D721Med (cell line): ENCODE data around the gene BTBD1.

Source experiments
- DNase-seq: peaks from one replicate; pipeline ENCODE4 v3.0.0; 2011; ENCODE audit warnings: low spot score; ENCODE audit not compliant: insufficient read length
- FAIRE-seq: peaks from 2 replicates; lab custom pipeline; 2011; peaks lifted over from hg19 to GRCh38; lab: Jason Lieb, UNC
- CTCF ChIP-seq: IDR thresholded peaks from 2 replicates; pipeline ENCODE4 v1.5.1; 2012; ENCODE audit warnings: mild to moderate bottlenecking, control low read depth; ENCODE audit not compliant: insufficient read depth; ENCODE audit errors: missing control alignments

BTBD1 gene

GRCh38 chr15:82992436-82992998, 74.5 kb downstream of the BTBD1 start:
- no peak for TF ChIP-seq CTCF
- DNase-seq (no peak), FAIRE-seq (no peak)

GRCh38 chr15:82986442-82986780, 80.6 kb downstream of the BTBD1 start:
- DNase-seq (no peak), FAIRE-seq (no peak)
- no peak for TF ChIP-seq CTCF

GRCh38 chr15:82985688-82986441, 81.2 kb downstream of the BTBD1 start, which contains the start of gene RAMAC:
Gene RAMAC, plus strand, starts transcription at chr15:82986210. Its CDS starts 2,809 bp downstream, at chr15:82989019.
- no peak for TF ChIP-seq CTCF
- peak; percentile 54 for DNase-seq

GRCh38 chr15:82980981-82981380, 86.1 kb downstream of the BTBD1 start:
- DNase-seq (no peak), FAIRE-seq (no peak)
- no peak for TF ChIP-seq CTCF

More at GRCh38 chr15:82985688-82986441, 81.2 kb downstream of the BTBD1 start, which contains the start of gene RAMAC:
- FAIRE-seq: peak; percentile 78

GRCh38 chr15:82979726-82980125, 87.3 kb downstream of the BTBD1 start:
- TF ChIP-seq CTCF: no peak
- FAIRE-seq: no peak

GRCh38 chr15:82978438-82978837, 88.6 kb downstream of the BTBD1 start:
- no peak for TF ChIP-seq CTCF
- no peak for DNase-seq
- no peak for FAIRE-seq

More at GRCh38 chr15:82979726-82980125, 87.3 kb downstream of the BTBD1 start:
- no peak for DNase-seq

- DNase-seq: no peak
- no peak for TF ChIP-seq CTCF
- peak; percentile 11 for FAIRE-seq
Measured at GRCh38 chr15:82977076-82977475, 90.0 kb downstream of the BTBD1 start.
